H1 (cell line): ENCODE measurements around the gene APBA2. TPM values are rescaled to one million over a fixed set of nuclear protein-coding genes. Genes with fewer than 3 reads are reported as not detected.

Source experiments
- CTCF ChIA-PET: fragments of 300-600 bp; sonication (Branson Sonifier 250); formaldehyde crosslinking; loops from one replicate; lab custom pipeline; 2021; ENCODE audit not compliant: partially characterized antibody; lab: Charles Lee
- POLR2A ChIA-PET: fragments of 300-600 bp; sonication (Branson Sonifier 250); formaldehyde crosslinking; loops from one replicate; lab custom pipeline; 2021; ENCODE audit warnings: inconsistent platforms; ENCODE audit not compliant: partially characterized antibody; lab: Charles Lee
- DNase-seq, 2 experiments: peaks; one replicate each; pipeline versions ENCODE4 v3.0.0 to v3.0.0-alpha.2; 2010 to 2022; ENCODE audit warnings: low spot score in 2 of 2, low read depth in 1 of 2, mixed read lengths in 1 of 2
- FAIRE-seq: peaks from 2 replicates; lab custom pipeline; 2011; peaks lifted over from hg19 to GRCh38; lab: Jason Lieb, UNC
- H2AFZ ChIP-seq: 2 replicates; pipeline ENCODE4 v1.8.1; 2012; ENCODE audit warnings: low read length, inconsistent platforms
- H2AK5ac ChIP-seq: 2 replicates; pipeline ENCODE4 v1.6.1; 2013; ENCODE audit warnings: low read depth, low read length
- H2BK120ac ChIP-seq: replicated peaks from 2 replicates; pipeline ENCODE3; 2013; ENCODE audit warnings: low read depth, low read length, inconsistent platforms
- H2BK12ac ChIP-seq: 2 replicates; pipeline ENCODE4 v1.6.1; 2013; ENCODE audit warnings: low read depth, low read length
- H2BK15ac ChIP-seq: 2 replicates; pipeline ENCODE4 v1.6.1; 2013; ENCODE audit warnings: low read length
- H2BK20ac ChIP-seq: 2 replicates; pipeline ENCODE4 v1.6.1; 2013; ENCODE audit warnings: low read length
- H2BK5ac ChIP-seq: 2 replicates; pipeline ENCODE4 v1.6.1; 2013; ENCODE audit warnings: low read depth, low read length
- H3K14ac ChIP-seq: 2 replicates; pipeline ENCODE4 v1.6.1; 2013; ENCODE audit warnings: inconsistent platforms; ENCODE audit not compliant: insufficient read length
- H3K18ac ChIP-seq: 2 replicates; pipeline ENCODE4 v1.6.1; 2013; ENCODE audit warnings: low read length; ENCODE audit errors: extremely low read depth
- H3K23ac ChIP-seq: 2 replicates; pipeline ENCODE4 v1.6.1; 2013; ENCODE audit warnings: inconsistent platforms; ENCODE audit not compliant: insufficient read length
- H3K23me2 ChIP-seq: 2 replicates; pipeline ENCODE4 v1.6.1; 2013; ENCODE audit warnings: low read depth, low read length
- H3K27ac ChIP-seq: 2 replicates; pipeline ENCODE4 v1.6.1; 2011; ENCODE audit warnings: low read depth, low read length, inconsistent platforms
- H3K27me3 ChIP-seq, 4 experiments: replicated peaks in 1 of 4; 1 replicate in 1 of 4; 2 replicates in 3 of 4; pipeline versions ENCODE4 v1.6.1 to v1.8.1; 2011 to 2013; ENCODE audit warnings: low read length in 3 of 4, mild to moderate bottlenecking in 3 of 4, inconsistent platforms in 2 of 4, mixed read lengths in 2 of 4, moderate library complexity in 1 of 4; ENCODE audit not compliant: control insufficient read depth in 3 of 4, insufficient read depth in 3 of 4; ENCODE audit errors: extremely low read depth in 1 of 4
- H3K36me3 ChIP-seq, 4 experiments: 2 replicates each; pipeline versions ENCODE4 v1.6.1 to v1.8.1; 2011 to 2013; ENCODE audit warnings: mild to moderate bottlenecking in 4 of 4, low read length in 3 of 4, moderate library complexity in 2 of 4, control low read depth in 1 of 4, inconsistent platforms in 1 of 4; ENCODE audit not compliant: insufficient read depth in 4 of 4, control insufficient read depth in 2 of 4
- H3K4ac ChIP-seq: replicated peaks from 2 replicates; pipeline ENCODE3; 2013; ENCODE audit warnings: low read length, low read depth, mixed read lengths, inconsistent platforms; ENCODE audit not compliant: insufficient read length
- H3K4me1 ChIP-seq, 4 experiments: replicated peaks in 1 of 4; 1 replicate in 1 of 4; 2 replicates in 3 of 4; pipeline versions ENCODE4 v1.6.1 to v1.8.1; 2011 to 2013; ENCODE audit warnings: low read length in 3 of 4, inconsistent platforms in 2 of 4, mixed read lengths in 1 of 4; ENCODE audit not compliant: insufficient read depth in 4 of 4, control insufficient read depth in 3 of 4
- H3K4me2 ChIP-seq, 2 experiments: 2 replicates each; pipeline versions ENCODE4 v1.6.1 to v1.8.1; 2011 to 2013; ENCODE audit warnings: low read depth in 2 of 2, low read length in 2 of 2, control low read depth in 1 of 2, inconsistent platforms in 1 of 2, mild to moderate bottlenecking in 1 of 2; ENCODE audit not compliant: insufficient read depth in 1 of 2
- H3K4me3 ChIP-seq, 4 experiments: fragments of 200-600, 300-600 bp in 1 of 4; sonication (generic), shearing (Covaris generic), sonication (Bioruptor Twin) in 1 of 4; 2 replicates each; pipeline versions ENCODE4 v1.5.1 to v1.8.1; 2011 to 2016; ENCODE audit warnings: low read length in 4 of 4, low read depth in 3 of 4, control low read depth in 2 of 4, inconsistent platforms in 2 of 4, mild to moderate bottlenecking in 2 of 4, mixed read lengths in 1 of 4, moderate library complexity in 1 of 4; ENCODE audit not compliant: insufficient read depth in 2 of 4; ENCODE audit errors: extremely low read depth in 1 of 4
- H3K56ac ChIP-seq: replicated peaks from 2 replicates; pipeline ENCODE3; 2013; ENCODE audit warnings: low read depth, mild to moderate bottlenecking, mixed read lengths, low read length, inconsistent platforms; ENCODE audit not compliant: insufficient read length
- H3K79me1 ChIP-seq: 2 replicates; pipeline ENCODE4 v1.6.1; 2013; ENCODE audit warnings: low read depth, low read length, control low read depth
- H3K79me2 ChIP-seq, 2 experiments: 2 replicates each; pipeline versions ENCODE4 v1.6.1 to v1.8.1; 2012 to 2013; ENCODE audit warnings: low read length in 2 of 2, mild to moderate bottlenecking in 2 of 2, inconsistent platforms in 1 of 2; ENCODE audit not compliant: insufficient read depth in 2 of 2, control insufficient read depth in 1 of 2
- H3K9ac ChIP-seq, 4 experiments: replicated peaks in 1 of 4; 1 replicate in 1 of 4; 2 replicates in 3 of 4; pipeline versions ENCODE4 v1.6.1 to v1.8.1; 2011 to 2013; ENCODE audit warnings: low read depth in 3 of 4, low read length in 3 of 4, control low read depth in 2 of 4, mild to moderate bottlenecking in 2 of 4, moderate library complexity in 2 of 4, inconsistent platforms in 1 of 4; ENCODE audit errors: extremely low read depth in 1 of 4
- H3K9me3 ChIP-seq, 2 experiments: 2 replicates each; pipeline versions ENCODE4 v1.6.1 to v1.8.1; 2012 to 2013; ENCODE audit warnings: mild to moderate bottlenecking in 2 of 2, moderate library complexity in 2 of 2, control low read depth in 1 of 2, inconsistent platforms in 1 of 2, low read depth in 1 of 2, low read length in 1 of 2, mixed read lengths in 1 of 2; ENCODE audit not compliant: insufficient read depth in 2 of 2
- H4K20me1 ChIP-seq, 2 experiments: replicated peaks in 1 of 2; 2 replicates each; pipeline versions ENCODE3 to v1.8.1; 2011 to 2013; ENCODE audit warnings: inconsistent platforms in 2 of 2, low read length in 2 of 2, mild to moderate bottlenecking in 1 of 2; ENCODE audit not compliant: insufficient read depth in 2 of 2, control insufficient read depth in 1 of 2
- H4K5ac ChIP-seq: 2 replicates; pipeline ENCODE4 v1.6.1; 2013; ENCODE audit warnings: low read length, low read depth, mixed read lengths, inconsistent platforms; ENCODE audit not compliant: insufficient read length
- H4K8ac ChIP-seq: 2 replicates; pipeline ENCODE4 v1.8.0; 2013; ENCODE audit warnings: mild to moderate bottlenecking, moderate library complexity, low read length, inconsistent platforms; ENCODE audit not compliant: insufficient read depth; ENCODE audit errors: extremely low read depth
- H4K91ac ChIP-seq: replicated peaks from 2 replicates; pipeline ENCODE3; 2013; ENCODE audit warnings: low read length, mixed read lengths, inconsistent platforms; ENCODE audit not compliant: insufficient read length
- ATF2 ChIP-seq: IDR thresholded peaks from 2 replicates; pipeline ENCODE4 v1.6.1; 2012; ENCODE audit warnings: low read length, inconsistent platforms
- CBX5 ChIP-seq: fragments of 300-800, 300-1000 bp; sonication (generic); IDR thresholded peaks from 2 replicates; pipeline ENCODE4 v1.7.1; 2016; ENCODE audit warnings: antibody characterized with exemption, low read length, low read depth
- CEBPB ChIP-seq: IDR thresholded peaks from 2 replicates; pipeline ENCODE4 v1.6.1; 2012; ENCODE audit warnings: low read depth, low read length
- HDAC2 ChIP-seq, 2 experiments: fragments of 300-600 bp in 1 of 2; sonication (generic) in 1 of 2; IDR thresholded peaks; 2 replicates each; pipeline ENCODE4 v1.6.1; 2011 to 2012; ENCODE audit warnings: low read depth in 2 of 2, low read length in 2 of 2, mild to moderate bottlenecking in 2 of 2, moderate library complexity in 2 of 2, borderline replicate concordance in 1 of 2, inconsistent platforms in 1 of 2
- HDAC6 ChIP-seq: IDR thresholded peaks from one replicate; pipeline ENCODE4 v1.7.1; 2012; ENCODE audit warnings: low read depth, mild to moderate bottlenecking, inconsistent platforms, low read length, moderate library complexity
- NANOG ChIP-seq: IDR thresholded peaks from 2 replicates; pipeline ENCODE4 v1.6.1; 2011; ENCODE audit warnings: low read length, low read depth, mild to moderate bottlenecking, inconsistent platforms; ENCODE audit not compliant: insufficient read depth, poor library complexity, severe bottlenecking
- PHF8 ChIP-seq: fragments of 200-600 bp; sonication (generic); conservative IDR thresholded peaks from 2 replicates; pipeline ENCODE4 v1.7.1; 2012; ENCODE audit warnings: low read depth, mild to moderate bottlenecking, inconsistent platforms, low read length, moderate library complexity
- POU5F1 ChIP-seq: IDR thresholded peaks from 2 replicates; pipeline ENCODE4 v1.6.1; 2011; ENCODE audit warnings: low read depth, mild to moderate bottlenecking, low read length, moderate library complexity
- RNF2 ChIP-seq: fragments of 200-900, 300-1000 bp; sonication (generic); IDR thresholded peaks from 2 replicates; pipeline ENCODE4 v1.7.1; 2016; ENCODE audit warnings: borderline replicate concordance, low read depth, mild to moderate bottlenecking, antibody characterized with exemption, low read length; ENCODE audit not compliant: poor library complexity, severe bottlenecking; ENCODE audit errors: missing control alignments
- SRF ChIP-seq: IDR thresholded peaks from 2 replicates; pipeline ENCODE4 v1.6.1; 2011; ENCODE audit warnings: mild to moderate bottlenecking, low read depth, low read length, moderate library complexity
- WGBS, 2 experiments: shearing (Covaris generic) in 1 of 2; methylation state at CpG; one replicate each; pipeline versions ENCODE4 v1.1.6 to v1.1.7; 2013 to 2015; ENCODE audit warnings: low lambda C conversion rate in 2 of 2, mixed read lengths in 2 of 2, inconsistent platforms in 1 of 2, low coverage in 1 of 2, missing lambda C conversion rate in 1 of 2; ENCODE audit not compliant: insufficient replicate concordance in 2 of 2, insufficient coverage in 1 of 2, insufficient read length in 1 of 2; ENCODE audit errors: extremely low coverage in 1 of 2, missing lambda C conversion rate in 1 of 2; 5-methylcytosine and 5-hydroxymethylcytosine counted together
- polyA plus RNA-seq, 7 experiments: library from polyadenylated mRNA; depleted of rRNA in 3 of 7; stranded (reverse) in 5 of 7; unstranded in 2 of 7; fragments of >200 nt in 5 of 7; fragments of 200-250 nt in 2 of 7; gene quantifications; 1 replicate in 5 of 7; 2 replicates in 1 of 7; 4 replicates in 1 of 7; pipeline versions ENCODE4 v1.2.1 to v1.2.3, GENCODE V29; 2011 to 2013; ENCODE audit warnings: missing spikeins in 2 of 7, mixed read lengths in 2 of 7
- total RNA-seq: library from RNA; stranded (reverse); fragmentation: NEBNext Ultra II Directional; extraction: Animal tissue kit (Norgen Biotek cat#: 25700); gene quantifications from 2 replicates; pipeline ENCODE4 v1.2.1, GENCODE V29; 2021

The APBA2 gene
- total and polyA plus RNA-seq, 2 of the 8 experiments (the other 6 are each of a cell fraction or from before 2014, with no cell fraction given), result 15.5 to 19.0 TPM

- H3K23ac ChIP-seq, result no peak overlapping the region
- H3K4me1 ChIP-seq, result no peaks in the 10 kb centered on the region
- H2BK20ac ChIP-seq, result no peak overlapping the region
- no peak overlapping the region for H2BK12ac ChIP-seq
- H4K91ac ChIP-seq, result no peak overlapping the region
- no peaks in the 10 kb centered on the region for H3K79me2 ChIP-seq
- no peak for TF ChIP-seq PHF8
- TF ChIP-seq HDAC6, result no peak
- TF ChIP-seq HDAC2 (IDR thresholded peaks at IDR 0.05; ENCODE audit: borderline replicate concordance in 1 of 2, low read depth in 2 of 2, low read length in 2 of 2), result no peak
- TF ChIP-seq CEBPB, result no peak
- TF ChIP-seq CBX5, result no peak
- no peak for TF ChIP-seq NANOG
- no peak for TF ChIP-seq ATF2
- no peak for TF ChIP-seq SRF
- no peak for TF ChIP-seq RNF2
- no peak for TF ChIP-seq POU5F1
- H3K23me2 ChIP-seq, result no peaks in the 10 kb centered on the region
- WGBS, 2 experiments, result 100% methylated on average over 2 of the region's 2 CpGs; no CpG with 5 or more reads in 1 of the 2 experiments
- H4K5ac ChIP-seq, result no peak overlapping the region
- no peak overlapping the region for H3K4ac ChIP-seq
- no peak overlapping the region for H3K14ac ChIP-seq
- no peak overlapping the region for H2AK5ac ChIP-seq
- DNase-seq (no peak), FAIRE-seq (no peak)
- H3K4me3 ChIP-seq, result no peak overlapping the region
- H3K9ac ChIP-seq, result no peak overlapping the region
- H4K8ac ChIP-seq, result no peak overlapping the region
- H3K56ac ChIP-seq, result no peak overlapping the region
- no peaks in the 10 kb centered on the region for H4K20me1 ChIP-seq
- H3K9me3 ChIP-seq, result no peaks in the 10 kb centered on the region
- H2BK5ac ChIP-seq, result no peak overlapping the region
- H2BK15ac ChIP-seq, result no peak overlapping the region
- no peak overlapping the region for H3K18ac ChIP-seq
- no peak overlapping the region for H2BK120ac ChIP-seq
- POLR2A ChIA-PET, result no interaction called here
- H2AFZ ChIP-seq, result no peak overlapping the region
- no peak overlapping the region for H3K4me2 ChIP-seq
- H3K36me3 ChIP-seq, result no peaks in the 10 kb centered on the region
- H3K27ac ChIP-seq, result no peak overlapping the region
- CTCF ChIA-PET, result interaction anchor here (1.5 to 1.6 kb wide), 2 partner anchors 10 to 21 kb away, joined by 5 read pairs; no protein-coding TSS in a partner anchor
- no peaks in the 10 kb centered on the region for H3K79me1 ChIP-seq
- H3K27me3 ChIP-seq, result no peaks in the 10 kb centered on the region
Observed at GRCh38 chr15:28963711-28964081, 77.9 kb downstream of the APBA2 start.
